ENCODE results near the gene RMDN3.

RMDN3 gene

DNA sequence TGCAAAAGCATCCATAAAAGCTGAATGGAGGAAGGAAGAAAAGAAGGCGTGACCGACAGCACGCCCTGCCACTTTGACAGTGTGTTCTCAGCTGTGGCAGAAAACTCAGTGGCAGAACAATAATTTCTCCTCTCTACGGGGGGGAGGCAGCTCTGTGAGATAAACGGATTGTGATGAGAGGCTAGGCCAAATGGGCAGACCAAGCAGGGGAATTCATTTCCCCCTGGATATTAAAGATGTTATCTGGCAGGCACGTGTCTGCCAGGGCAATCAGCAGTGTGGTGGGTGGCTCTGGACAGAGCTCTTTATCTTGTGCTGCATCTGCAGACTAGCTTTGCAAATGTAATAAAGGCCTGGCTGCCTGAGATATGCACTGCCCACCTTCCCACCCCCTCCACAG lies 1.9 kb upstream of the RMDN3 start:
- POLR2A ChIA-PET, result no interaction called here
- CTCF ChIA-PET, result no interaction called here
- H3K4me3 ChIP-seq (ENCODE audit: low read depth, low read length), result no peak overlapping the region
- no peak for TF ChIP-seq CTCF (IDR thresholded peaks at IDR 0.05; ENCODE audit: insufficient read depth, low read length, missing control alignments)
- no peak for DNase-seq (ENCODE audit: low read depth, low spot score)

- TF ChIP-seq CTCF (IDR thresholded peaks at IDR 0.05; ENCODE audit: insufficient read depth, low read length, missing control alignments), result no peak
- DNase-seq (ENCODE audit: low read depth, low spot score), result no peak
- ChIA-PET CTCF (interaction anchor here (0.9 kb wide), 1 partner anchor 9 kb away, joined by 3 read pairs; no protein-coding TSS in a partner anchor), POLR2A (no interaction called here)
- H3K4me3 ChIP-seq (ENCODE audit: low read depth, low read length), result peak overlapping the region; percentile 92
Measured at GRCh38 chr15:40755812-40756208, 756 bp upstream of the RMDN3 start.

- H3K4me3 ChIP-seq (ENCODE audit: low read depth, low read length), result peak overlapping the region; percentile 92
- CTCF ChIA-PET, result interaction anchor here (0.6 to 2.5 kb wide), 4 partner anchors 10 to 165 kb away, joined by 3 to 8 read pairs (median 4); no protein-coding TSS in a partner anchor
- POLR2A ChIA-PET, result no interaction called here
- TF ChIP-seq CTCF (IDR thresholded peaks at IDR 0.05; ENCODE audit: insufficient read depth, low read length, missing control alignments), result no peak
- no peak for DNase-seq (ENCODE audit: low read depth, low spot score)
Measured at GRCh38 chr15:40754574-40754882, 526 bp downstream of the RMDN3 start.

GRCh38 chr15:40751745-40752144 lies 3.3 kb downstream of the RMDN3 start:
- no peak for TF ChIP-seq CTCF (IDR thresholded peaks at IDR 0.05; ENCODE audit: insufficient read depth, low read length, missing control alignments)
- ChIA-PET CTCF (interaction anchor here (0.7 kb wide), 1 partner anchor 13 kb away, joined by 3 read pairs; no protein-coding TSS in a partner anchor), POLR2A (interaction anchor here (0.6 kb wide), 1 partner anchor 182 kb away, joined by 4 read pairs; no protein-coding TSS in a partner anchor)
- H3K4me3 ChIP-seq (ENCODE audit: low read depth, low read length), result no peak overlapping the region
- no peak for DNase-seq (ENCODE audit: low read depth, low spot score)

- no peak overlapping the region for H3K4me3 ChIP-seq (ENCODE audit: low read depth, low read length)
- CTCF ChIA-PET, result interaction anchor here (0.7 to 1.7 kb wide), 3 partner anchors 16 to 144 kb away, joined by 3 to 6 read pairs (median 5); partner anchors contain the start of gene VPS18
- no peak for DNase-seq (ENCODE audit: low read depth, low spot score)
- POLR2A ChIA-PET, result no interaction called here
- TF ChIP-seq CTCF (IDR thresholded peaks at IDR 0.05; ENCODE audit: insufficient read depth, low read length, missing control alignments), result no peak
Measured at GRCh38 chr15:40750885-40751284, 4.2 kb downstream of the RMDN3 start.

DNA sequence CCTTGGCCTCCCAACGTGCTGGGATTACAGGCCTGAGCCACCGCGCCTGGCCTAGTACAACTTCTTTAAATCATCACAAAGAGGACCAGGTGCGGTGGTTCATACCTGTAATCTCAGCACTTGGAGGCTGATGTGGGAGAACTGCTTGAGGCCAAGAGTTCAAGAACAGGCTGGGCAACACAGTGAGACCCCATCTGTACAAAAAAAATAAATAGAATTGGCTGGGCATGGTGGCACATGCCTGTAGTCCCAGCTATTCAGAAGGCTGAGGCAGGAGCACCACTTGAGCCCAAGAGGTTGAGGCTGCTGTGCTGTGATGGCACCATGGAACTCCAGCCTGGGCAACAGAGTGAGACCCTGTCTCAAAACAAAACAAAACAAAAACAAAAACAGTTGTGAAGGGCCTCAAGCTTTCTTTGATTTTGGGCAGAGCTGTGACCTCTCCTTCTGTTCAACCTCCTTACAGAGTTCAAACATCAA lies 5.9 kb downstream of the RMDN3 start:
- H3K4me3 ChIP-seq (ENCODE audit: low read depth, low read length), result no peak overlapping the region
- TF ChIP-seq CTCF (IDR thresholded peaks at IDR 0.05; ENCODE audit: insufficient read depth, low read length, missing control alignments), result no peak
- POLR2A ChIA-PET, result no interaction called here
- no peak for DNase-seq (ENCODE audit: low read depth, low spot score)
- CTCF ChIA-PET, result interaction anchor here (1.7 kb wide), 1 partner anchor 145 kb away, joined by 6 read pairs; the partner anchor contains the start of gene VPS18

Measured in AG04449 (cell line).